GM11168 (cell line): ENCODE data around the gene GSTCD.

ENCODE experiments used
- in situ Hi-C: fragments of 300-500 bp; cut with MboI; formaldehyde crosslinking; loops from one replicate; pipeline ENCODE4 v1.12.0; 2022; ENCODE audit warnings: low sequenced_read_pairs; ENCODE audit not compliant: unreplicated experiment

GSTCD gene

DNA sequence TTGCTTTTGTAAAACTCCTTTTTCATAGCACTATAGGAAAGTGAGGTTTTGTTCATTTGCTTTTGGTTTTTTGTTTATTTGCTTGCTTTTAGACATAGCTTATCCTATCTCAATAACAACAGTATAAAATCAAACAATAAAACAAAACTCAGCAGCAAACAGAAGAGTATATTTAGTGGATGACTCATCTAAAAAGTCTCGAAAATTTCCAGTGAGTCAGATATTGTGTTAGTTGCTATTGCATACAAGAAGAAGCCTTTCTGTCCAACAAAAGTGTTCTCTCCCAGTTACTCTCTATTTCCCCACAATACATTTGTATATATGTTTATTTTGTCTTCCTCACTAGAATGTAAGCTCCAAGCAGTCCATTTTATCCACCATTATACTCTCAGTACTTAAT, 150.6 kb downstream of the GSTCD start:
- in situ Hi-C loops = no loop called here

GRCh38 chr4:105870963-105871362, 162.4 kb downstream of the GSTCD start:
- in situ Hi-C loops = no loop called here

DNA sequence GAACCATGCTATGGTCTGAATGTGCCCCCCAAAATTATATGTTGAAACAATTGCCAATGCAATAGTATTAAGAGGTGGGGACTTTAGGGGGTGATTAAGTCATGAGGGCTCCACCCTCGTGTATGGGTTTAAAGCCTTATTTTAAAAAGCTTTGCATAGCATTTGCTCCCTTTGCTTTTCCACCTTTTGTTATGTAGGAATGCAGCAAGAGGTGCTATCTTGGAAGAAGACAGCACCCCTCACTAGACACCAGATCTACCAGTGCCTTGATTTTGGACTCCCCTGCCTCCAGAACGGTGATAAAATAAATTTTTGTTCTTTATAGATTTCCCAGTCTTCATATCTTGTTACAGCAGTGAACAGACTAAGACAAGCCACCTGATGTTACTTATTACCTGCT, 163.4 kb downstream of the GSTCD start:
- in situ Hi-C loops = no loop called here

DNA sequence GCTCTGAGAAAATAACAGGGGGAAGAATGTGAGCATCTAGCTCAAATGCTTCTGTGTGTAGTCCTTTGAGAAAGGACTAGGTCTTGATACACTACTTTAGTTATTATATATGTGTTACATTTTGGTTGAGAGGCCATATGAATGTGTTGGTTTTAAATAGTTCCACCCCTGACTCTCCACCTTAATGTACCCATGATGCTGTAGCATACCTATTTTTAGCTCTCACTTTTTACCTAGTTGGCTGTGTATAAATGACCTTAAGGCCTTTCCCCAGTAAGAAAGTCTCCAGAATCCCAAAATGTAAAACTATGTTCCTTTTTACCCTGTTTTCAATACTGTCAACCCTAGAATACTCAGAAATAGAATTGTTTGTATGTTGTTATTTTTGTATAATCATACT, 166.6 kb downstream of the GSTCD start:
- in situ Hi-C loops = no loop called here

DNA sequence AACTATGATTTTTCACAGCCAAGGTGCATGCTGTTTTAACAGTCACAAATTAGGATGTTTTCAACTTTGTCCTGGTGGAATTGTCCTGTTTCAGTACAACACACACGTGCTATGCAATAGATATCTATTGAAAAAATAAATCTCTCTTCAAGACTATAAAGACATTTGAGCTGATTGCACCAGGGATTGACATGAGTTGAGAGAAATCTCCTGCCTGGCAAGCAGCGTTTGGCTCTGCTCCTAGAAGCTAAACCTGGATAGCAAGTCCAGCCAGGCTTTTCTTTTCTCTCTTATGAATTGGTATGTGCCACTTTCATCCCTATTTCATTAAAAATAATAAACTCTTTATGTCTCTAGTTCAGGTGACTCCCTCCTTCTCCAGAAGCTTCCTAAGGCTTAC, 170.1 kb downstream of the GSTCD start:
- in situ Hi-C loops = no loop called here

DNA sequence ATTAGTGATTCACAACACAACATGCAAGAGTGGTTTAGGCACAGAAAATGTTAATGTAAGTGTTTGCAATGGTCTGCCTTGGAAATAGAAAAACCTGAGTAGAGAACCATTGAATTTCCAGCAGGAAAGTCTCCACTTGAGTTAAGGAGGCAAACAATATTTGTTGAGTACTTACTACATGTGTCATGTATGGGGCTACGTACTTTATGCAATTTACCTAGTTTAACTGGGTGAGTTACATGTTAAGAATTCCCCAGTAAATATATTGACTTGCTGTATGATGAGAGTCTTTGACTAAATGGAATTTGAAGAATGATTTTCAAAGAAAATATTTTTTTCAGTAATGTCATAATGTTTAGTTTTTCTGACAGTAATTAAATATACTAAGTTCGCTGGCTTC, 178.9 kb downstream of the GSTCD start:
- in situ Hi-C loops = no loop called here

DNA sequence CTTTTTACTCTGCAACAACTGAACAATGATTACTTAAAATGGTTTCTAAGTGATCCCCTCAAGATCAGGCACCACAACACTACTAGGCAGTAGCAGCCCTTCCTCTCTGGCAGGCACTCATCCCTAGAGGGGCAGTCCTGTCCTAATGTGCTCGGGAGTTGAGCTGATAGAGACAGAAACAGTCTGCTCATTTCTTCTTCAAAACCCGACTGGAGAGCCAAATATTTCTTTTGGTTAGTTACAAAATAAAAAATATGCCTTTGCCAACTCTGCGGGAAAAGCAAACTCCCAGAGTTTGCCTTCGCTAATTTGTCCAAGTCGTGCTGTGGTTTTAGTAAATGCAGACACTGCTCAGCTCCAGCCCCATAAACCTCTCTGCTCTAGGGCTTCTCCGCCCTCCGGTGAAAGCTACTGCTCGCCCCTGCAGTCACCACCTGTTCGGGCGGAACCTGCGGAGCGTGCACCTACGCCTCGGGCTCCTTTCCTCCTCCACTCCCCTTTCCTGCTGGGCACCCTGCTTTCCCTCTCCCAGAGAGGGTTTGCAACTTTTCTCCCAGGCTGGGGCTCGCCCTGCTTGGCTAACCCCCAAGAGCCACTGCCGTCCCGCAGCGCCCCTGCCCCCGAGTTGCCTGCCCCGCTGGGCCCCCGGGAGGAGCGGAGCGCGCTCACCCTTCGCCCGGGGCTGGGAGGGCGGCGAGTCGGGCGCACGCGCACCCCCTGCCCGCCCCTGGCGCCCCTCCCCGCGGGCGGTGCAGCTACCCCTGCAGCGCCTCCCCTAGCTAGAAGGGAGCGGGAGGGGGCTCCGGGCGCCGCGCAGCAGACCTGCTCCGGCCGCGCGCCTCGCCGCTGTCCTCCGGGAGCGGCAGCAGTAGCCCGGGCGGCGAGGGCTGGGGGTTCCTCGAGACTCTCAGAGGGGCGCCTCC, 186.3 kb downstream of the GSTCD start, which contains the start of gene NPNT:
TSS of gene NPNT (plus strand) at position 812 of the 923 bp plus-strand sequence. CDS start 182 bp downstream, outside the sequence.
- in situ Hi-C loops = no loop called here

GRCh38 chr4:105895583-105896460, 187.2 kb downstream of the GSTCD start:
- in situ Hi-C loops = no loop called here

DNA sequence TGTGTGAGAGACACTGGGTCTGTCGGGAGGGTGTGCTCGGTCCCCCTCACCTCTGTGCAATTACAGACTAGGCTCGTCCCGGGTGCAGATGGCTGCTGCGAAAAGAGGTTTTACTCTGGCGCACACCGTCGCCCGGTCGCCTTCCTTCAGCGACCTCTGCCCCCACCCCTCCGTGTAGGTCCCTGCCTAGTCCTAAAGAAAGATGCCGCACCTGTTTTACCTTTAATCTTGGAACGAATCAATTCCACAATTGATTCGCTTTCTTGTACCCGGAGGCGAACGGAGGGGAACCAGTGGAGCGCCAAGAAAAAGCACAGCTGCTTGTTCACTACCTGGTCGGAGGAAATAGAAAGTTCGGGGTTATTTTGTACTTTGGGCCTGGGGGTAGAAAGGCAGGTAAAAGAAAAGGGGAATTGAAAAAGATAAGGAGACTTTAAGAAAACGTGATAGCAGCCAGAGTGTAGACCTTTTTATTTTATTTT, 187.9 kb downstream of the GSTCD start:
- in situ Hi-C loops = no loop called here
